SKM-1 (cell line): ENCODE measurements around the gene SDHAF2.
"Not testable (repeated sequence)": the region's sequence is repeated elsewhere in the genome, so short reads cannot be mapped to it uniquely, and the experiment has no call there.

Experiments
- DNase-seq: peaks from one replicate; lab custom pipeline; 2025; ENCODE audit not compliant: unreplicated experiment; lab: John Stamatoyannopoulos, UW

SDHAF2 gene

GRCh38 chr11:61422226-61422625, 7.7 kb upstream of the SDHAF2 start:
- no peak for DNase-seq

GRCh38 chr11:61425367-61426131, 4.4 kb upstream of the SDHAF2 start:
- no peak for DNase-seq

- DNase-seq: peak; percentile 23
Observed at GRCh38 chr11:61429346-61429690, 606 bp upstream of the SDHAF2 start.

- DNase-seq: not testable (repeated sequence)
Observed at GRCh38 chr11:61430839-61431238, 915 bp downstream of the SDHAF2 start.

- DNase-seq: no peak
Observed at GRCh38 chr11:61437496-61437895, 7.6 kb downstream of the SDHAF2 start.

GRCh38 chr11:61439615-61440014, 9.7 kb downstream of the SDHAF2 start:
- no peak for DNase-seq

- DNase-seq: no peak
Observed at GRCh38 chr11:61442616-61443015, 12.7 kb downstream of the SDHAF2 start.

GRCh38 chr11:61445516-61445915, 15.6 kb downstream of the SDHAF2 start:
- no peak for DNase-seq

GRCh38 chr11:61446211-61446651, 16.3 kb downstream of the SDHAF2 start:
- DNase-seq: no peak

- DNase-seq: no peak
Observed at GRCh38 chr11:61447601-61448551, 18.0 kb downstream of the SDHAF2 start.

- no peak for DNase-seq
Observed at GRCh38 chr11:61448552-61448927, 18.6 kb downstream of the SDHAF2 start.

- DNase-seq: no peak
Observed at GRCh38 chr11:61452825-61453224, 22.9 kb downstream of the SDHAF2 start.

- DNase-seq: no peak
Observed at GRCh38 chr11:61453695-61454094, 23.8 kb downstream of the SDHAF2 start.

GRCh38 chr11:61454520-61454919, 24.6 kb downstream of the SDHAF2 start:
- DNase-seq: no peak

GRCh38 chr11:61460474-61460881, 30.6 kb downstream of the SDHAF2 start:
- no peak for DNase-seq

- DNase-seq: no peak
Observed at GRCh38 chr11:61460986-61461385, 31.1 kb downstream of the SDHAF2 start.

GRCh38 chr11:61467602-61468001, 37.7 kb downstream of the SDHAF2 start:
- DNase-seq: not testable (repeated sequence)

- no peak for DNase-seq
Observed at GRCh38 chr11:61468002-61468401, 38.1 kb downstream of the SDHAF2 start.

GRCh38 chr11:61472282-61472681, 42.4 kb downstream of the SDHAF2 start:
- DNase-seq: no peak

GRCh38 chr11:61472868-61473267, 42.9 kb downstream of the SDHAF2 start:
- DNase-seq: no peak

GRCh38 chr11:61473370-61474012, 43.6 kb downstream of the SDHAF2 start:
- no peak for DNase-seq
